Naive B cell (primary cell): Measurements from ENCODE around the gene FAM193B. TPM values are rescaled to one million over a fixed set of nuclear protein-coding genes. Genes with fewer than 3 reads are reported as not detected.

Source experiments
- ATAC-seq, 2 donors: fragments of 150-1000 bp; cut with Tn5 transposase; 2 replicates each; pipeline ENCODE4 v1.10.0; 2021; ENCODE audit warnings: low read depth in 2 of 2, mild to moderate bottlenecking in 2 of 2, moderate library complexity in 2 of 2
- DNase-seq: peaks from one replicate; pipeline ENCODE4 v3.0.0; 2022
- H3K27ac Mint-ChIP-seq, 6 donors: one replicate each; pipeline ENCODE4 v1.8.0; 2020 to 2022; ENCODE audit warnings: mild to moderate bottlenecking in 6 of 6, mixed read lengths in 6 of 6, moderate library complexity in 5 of 6, inconsistent platforms in 2 of 6
- H3K27me3 Mint-ChIP-seq, 3 donors: one replicate each; pipeline ENCODE4 v1.8.0; 2021 to 2022; ENCODE audit warnings: mixed read lengths in 3 of 3, mild to moderate bottlenecking in 1 of 3
- H3K36me3 Mint-ChIP-seq, 2 donors: one replicate each; pipeline ENCODE4 v1.8.0; 2020 to 2022; ENCODE audit warnings: mixed read lengths in 2 of 2, inconsistent platforms in 1 of 2, mild to moderate bottlenecking in 1 of 2
- H3K4me1 Mint-ChIP-seq, 3 donors: one replicate each; pipeline ENCODE4 v1.8.0; 2020 to 2022; ENCODE audit warnings: mixed read lengths in 3 of 3, inconsistent platforms in 1 of 3, mild to moderate bottlenecking in 1 of 3, moderate library complexity in 1 of 3
- H3K4me3 Mint-ChIP-seq, 8 donors: one replicate each; pipeline ENCODE4 v1.8.0; 2020 to 2022; ENCODE audit warnings: mild to moderate bottlenecking in 8 of 8, mixed read lengths in 8 of 8, moderate library complexity in 8 of 8, inconsistent platforms in 2 of 8
- H3K9me3 Mint-ChIP-seq, 7 donors: one replicate each; pipeline ENCODE4 v1.8.0; 2020 to 2022; ENCODE audit warnings: mixed read lengths in 7 of 7, mild to moderate bottlenecking in 5 of 7, inconsistent platforms in 2 of 7, moderate library complexity in 1 of 7
- polyA plus RNA-seq, 6 donors: library from polyadenylated mRNA; unstranded; fragments of 300-500 nt; fragmentation: Illumina TruSeq; gene quantifications; one replicate each; pipeline ENCODE4 v1.2.3, GENCODE V29; 2021; ENCODE audit warnings: low read depth in 6 of 6

Gene FAM193B
- polyA plus RNA-seq, 6 donors from 2014 or later: 2.9 to 6.8 (median 4.6) TPM

DNA sequence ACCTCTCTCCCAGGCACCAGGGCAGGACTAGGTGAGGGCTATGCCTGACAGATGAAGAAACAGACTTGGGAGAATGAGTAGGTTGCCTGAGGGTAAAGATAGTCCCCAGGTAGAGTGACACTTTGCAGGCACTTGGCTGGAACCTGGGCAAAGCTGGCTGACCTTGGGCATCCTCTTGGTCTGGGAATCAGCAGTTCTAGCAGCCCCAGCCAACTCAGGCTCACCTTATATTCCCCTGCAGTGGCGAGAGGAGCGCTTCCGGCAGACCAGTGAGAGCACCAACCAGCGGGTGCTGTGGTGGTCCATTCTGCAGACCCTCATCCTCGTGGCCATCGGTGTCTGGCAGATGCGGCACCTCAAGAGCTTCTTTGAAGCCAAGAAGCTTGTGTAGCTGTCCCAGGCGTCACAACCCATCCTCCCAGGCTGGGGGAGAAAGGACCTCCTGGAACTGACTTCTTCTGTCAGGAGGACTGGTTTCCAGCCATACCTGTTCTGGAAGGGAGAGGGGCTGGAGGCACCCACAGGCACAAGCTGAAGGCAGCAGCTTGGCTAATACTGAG is 40.7 kb upstream of the FAM193B start:
- Mint-ChIP-seq H3K4me1 (peaks cover 31 to 35% (median 32%) of the 10 kb centered on the region in 3 donors), H3K27me3 (peaks cover 0 to 9% (median 6%) of the 10 kb centered on the region in 3 donors), H3K36me3 (peaks cover 3 to 23% of the 10 kb centered on the region in 2 donors), H3K9me3 (no peaks in the 10 kb centered on the region), H3K27ac (peak overlapping the region in 1 of 6 donors; percentile 24), H3K4me3 (peak overlapping the region in 1 of 8 donors; percentile 88)
- no peak for DNase-seq
- ATAC-seq: no peak

GRCh38 chr5:177594071-177594470 is 39.7 kb upstream of the FAM193B start:
- ATAC-seq: no peak
- Mint-ChIP-seq H3K4me1 (peaks cover 27 to 35% (median 29%) of the 10 kb centered on the region in 3 donors), H3K27me3 (peaks cover 0 to 17% (median 15%) of the 10 kb centered on the region in 3 donors), H3K9me3 (no peaks in the 10 kb centered on the region), H3K27ac (peak overlapping the region in 1 of 6 donors; percentile 21), H3K4me3 (peak overlapping the region in 4 of 8 donors; percentile 9 to 93 (median 64)), H3K36me3 (peaks cover 3 to 23% of the 10 kb centered on the region in 2 donors)
- no peak for DNase-seq

DNA sequence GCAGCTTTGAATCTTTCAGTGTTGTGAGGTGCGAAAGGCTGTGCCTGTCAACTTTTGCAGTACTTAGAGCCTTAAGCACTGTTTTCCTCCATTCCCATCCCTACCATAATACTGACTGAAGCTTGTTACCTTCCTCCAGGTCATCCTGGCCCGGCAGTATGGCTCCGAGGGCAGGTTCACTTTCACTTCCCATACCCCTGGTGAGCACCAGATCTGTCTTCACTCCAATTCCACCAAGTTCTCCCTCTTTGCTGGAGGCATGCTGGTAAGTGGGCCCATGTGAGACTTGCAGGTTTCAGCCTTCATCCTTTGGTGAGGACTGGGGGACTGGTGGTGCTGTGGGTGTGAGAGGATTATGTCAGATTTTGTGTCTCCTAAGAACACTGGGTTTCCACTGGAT is 39.1 kb upstream of the FAM193B start:
- H3K9me3 Mint-ChIP-seq: no peaks in the 10 kb centered on the region
- DNase-seq: no peak
- peak overlapping the region in 7 of 8 donors; percentile 16 to 99 (median 92) for H3K4me3 Mint-ChIP-seq
- no peak for ATAC-seq
- peaks cover 0 to 20% (median 15%) of the 10 kb centered on the region in 3 donors for H3K27me3 Mint-ChIP-seq
- peaks cover 3 to 23% of the 10 kb centered on the region in 2 donors for H3K36me3 Mint-ChIP-seq
- peak overlapping the region in 2 of 6 donors; percentile 47 to 60 for H3K27ac Mint-ChIP-seq
- H3K4me1 Mint-ChIP-seq: peaks cover 23 to 32% (median 23%) of the 10 kb centered on the region in 3 donors

DNA sequence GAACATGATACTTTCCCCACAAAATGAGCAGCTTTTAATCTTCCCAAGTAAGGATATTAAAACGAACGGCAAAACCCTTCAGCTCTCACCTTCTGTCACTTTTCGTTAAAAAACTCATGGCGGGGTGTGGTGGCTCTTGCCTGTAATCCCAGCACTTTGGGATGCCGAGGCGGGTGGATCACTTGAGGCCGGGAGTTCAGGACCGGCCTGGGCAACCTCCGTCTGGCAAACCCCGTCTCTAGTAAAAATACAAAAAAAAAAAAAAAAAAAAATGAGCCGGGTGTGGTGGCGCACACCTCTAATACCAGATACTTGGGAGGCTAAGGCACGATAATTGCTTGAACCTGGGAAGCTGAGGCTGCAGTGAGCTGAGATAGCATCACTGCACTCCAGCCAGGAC is 38.5 kb upstream of the FAM193B start:
- Mint-ChIP-seq H3K27me3 (peaks cover 0 to 26% (median 15%) of the 10 kb centered on the region in 3 donors), H3K27ac (peak overlapping the region in 4 of 6 donors; percentile 63 to 99 (median 96)), H3K4me1 (peaks cover 19 to 31% (median 22%) of the 10 kb centered on the region in 3 donors), H3K9me3 (no peaks in the 10 kb centered on the region), H3K36me3 (peaks cover 3 to 23% of the 10 kb centered on the region in 2 donors), H3K4me3 (peak overlapping the region; percentile 88 to 99 (median 95))
- no peak for DNase-seq
- ATAC-seq: no peak

DNA sequence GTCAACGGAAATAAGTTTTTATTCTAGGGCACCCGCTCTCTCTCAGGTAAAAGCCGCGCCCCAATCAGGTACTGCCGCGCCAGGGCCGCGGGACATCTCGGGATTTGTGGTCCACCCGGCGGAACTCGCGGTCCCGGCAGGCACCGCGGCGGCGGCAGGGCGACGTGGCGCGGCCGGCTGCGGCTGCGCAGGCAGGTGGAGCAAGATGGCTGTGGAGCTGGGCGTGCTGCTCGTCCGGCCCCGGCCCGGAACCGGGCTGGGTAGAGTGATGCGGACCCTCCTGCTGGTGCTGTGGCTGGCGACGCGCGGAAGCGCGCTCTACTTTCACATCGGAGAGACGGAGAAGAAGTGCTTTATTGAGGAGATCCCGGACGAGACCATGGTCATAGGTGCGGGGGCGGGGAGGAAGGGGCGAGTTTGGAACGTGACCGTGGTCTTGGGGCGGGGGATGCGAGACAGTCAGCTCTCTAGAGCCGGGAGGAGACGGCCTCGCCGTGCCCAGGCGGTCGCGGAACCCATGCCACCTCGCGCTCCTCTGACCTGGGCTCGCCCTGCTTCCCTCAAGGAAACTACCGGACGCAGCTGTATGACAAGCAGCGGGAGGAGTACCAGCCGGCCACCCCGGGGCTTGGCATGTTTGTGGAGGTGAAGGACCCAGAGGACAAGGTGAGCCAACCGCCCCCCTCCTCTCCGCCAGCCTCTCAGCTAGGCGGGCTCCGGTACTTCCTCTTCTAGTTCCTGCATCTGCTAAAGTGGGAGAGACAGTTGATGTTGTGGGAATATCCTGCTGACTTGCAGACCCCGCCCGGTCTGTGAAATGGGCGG is 37.9 kb upstream of the FAM193B start, which contains the start of gene TMED9:
Gene TMED9 (plus strand): TSS at position 194 of the 825 bp plus-strand sequence. CDS start 12 bp downstream, at position 206.
- H3K27me3 Mint-ChIP-seq: peaks cover 0 to 27% (median 15%) of the 10 kb centered on the region in 3 donors
- peaks cover 19 to 28% (median 22%) of the 10 kb centered on the region in 3 donors for H3K4me1 Mint-ChIP-seq
- H3K4me3 Mint-ChIP-seq: peak within 1 kb of the TSS; percentile 88 to 99 (median 95)
- H3K36me3 Mint-ChIP-seq: peaks cover 3 to 23% of the 10 kb centered on the region in 2 donors
- ATAC-seq (peak; percentile 96), DNase-seq (peak; percentile 90)
- H3K9me3 Mint-ChIP-seq: no peaks in the 10 kb centered on the region
- H3K27ac Mint-ChIP-seq: peak within 1 kb of the TSS; percentile 90 to 99 (median 96)

DNA sequence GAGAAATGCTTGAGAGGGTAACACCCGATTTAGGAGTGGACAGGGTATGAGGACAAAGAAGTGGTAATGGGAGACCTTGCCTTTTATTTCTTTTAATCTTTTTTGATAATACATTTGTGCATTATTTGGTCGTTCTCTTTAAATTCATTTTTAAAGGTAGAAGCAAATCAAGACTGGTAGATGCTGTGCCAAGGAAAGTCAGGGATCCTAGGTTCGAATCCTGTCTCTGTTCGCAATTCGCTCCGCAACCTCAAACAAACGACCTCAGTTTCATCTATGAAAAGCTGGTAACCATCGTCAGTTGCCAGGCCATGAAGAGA is 37.3 kb upstream of the FAM193B start:
- peaks cover 0 to 27% (median 15%) of the 10 kb centered on the region in 3 donors for H3K27me3 Mint-ChIP-seq
- peaks cover 21 to 32% (median 24%) of the 10 kb centered on the region in 3 donors for H3K4me1 Mint-ChIP-seq
- DNase-seq (no peak), ATAC-seq (no peak)
- peaks cover 3 to 23% of the 10 kb centered on the region in 2 donors for H3K36me3 Mint-ChIP-seq
- H3K9me3 Mint-ChIP-seq: no peaks in the 10 kb centered on the region
- H3K4me3 Mint-ChIP-seq: peak overlapping the region; percentile 88 to 99 (median 95)
- H3K27ac Mint-ChIP-seq: peak overlapping the region; percentile 39 to 95 (median 84)

DNA sequence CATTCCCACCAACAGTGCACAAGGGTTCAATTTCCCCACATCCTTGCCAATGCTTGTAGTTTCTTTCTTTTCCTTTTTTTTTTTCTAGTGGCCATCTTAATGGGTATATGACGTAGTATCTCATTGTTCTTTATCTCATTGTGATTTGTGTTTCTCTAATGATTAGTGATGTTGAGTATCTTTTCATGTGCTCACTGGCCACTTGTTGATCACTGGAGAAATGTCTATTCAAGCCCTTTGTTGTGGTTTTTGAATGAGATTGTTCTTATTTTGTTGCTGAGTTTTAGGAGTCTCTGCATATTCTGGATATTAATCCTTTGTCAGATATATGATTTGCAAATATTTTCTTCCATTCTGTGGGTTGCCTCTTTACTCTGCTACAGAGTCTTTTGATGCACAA is 36.0 kb upstream of the FAM193B start:
- Mint-ChIP-seq H3K27me3 (peaks cover 0 to 30% (median 15%) of the 10 kb centered on the region in 3 donors), H3K4me3 (peak overlapping the region in 2 of 8 donors; percentile 2 to 88), H3K27ac (no peak overlapping the region), H3K4me1 (peaks cover 25 to 39% (median 27%) of the 10 kb centered on the region in 3 donors), H3K9me3 (no peaks in the 10 kb centered on the region), H3K36me3 (peaks cover 0 to 16% of the 10 kb centered on the region in 2 donors)
- no peak for DNase-seq
- ATAC-seq: no peak

- H3K27me3 Mint-ChIP-seq: peaks cover 7 to 42% (median 31%) of the 10 kb centered on the region in 3 donors
- H3K4me3 Mint-ChIP-seq: peak overlapping the region in 1 of 8 donors; percentile 58
Observed at GRCh38 chr5:177588413-177588909, 34.1 kb upstream of the FAM193B start.

GRCh38 chr5:177578316-177578715 is 24.0 kb upstream of the FAM193B start:
- no peaks in the 10 kb centered on the region for H3K36me3 Mint-ChIP-seq
- H3K27me3 Mint-ChIP-seq: peaks cover 5 to 12% (median 7%) of the 10 kb centered on the region in 3 donors
- no peak overlapping the region for H3K4me3 Mint-ChIP-seq
- no peaks in the 10 kb centered on the region for H3K9me3 Mint-ChIP-seq
- DNase-seq (no peak), ATAC-seq (no peak)
- H3K27ac Mint-ChIP-seq: no peak overlapping the region
- no peaks in the 10 kb centered on the region for H3K4me1 Mint-ChIP-seq

More at GRCh38 chr5:177588413-177588909, 34.1 kb upstream of the FAM193B start:
- ATAC-seq: no peak
- H3K9me3 Mint-ChIP-seq: no peaks in the 10 kb centered on the region
- no peak for DNase-seq
- H3K27ac Mint-ChIP-seq: no peak overlapping the region
- peaks cover 19 to 33% (median 23%) of the 10 kb centered on the region in 3 donors for H3K4me1 Mint-ChIP-seq
- H3K36me3 Mint-ChIP-seq: peaks cover 0 to 8% of the 10 kb centered on the region in 2 donors

DNA sequence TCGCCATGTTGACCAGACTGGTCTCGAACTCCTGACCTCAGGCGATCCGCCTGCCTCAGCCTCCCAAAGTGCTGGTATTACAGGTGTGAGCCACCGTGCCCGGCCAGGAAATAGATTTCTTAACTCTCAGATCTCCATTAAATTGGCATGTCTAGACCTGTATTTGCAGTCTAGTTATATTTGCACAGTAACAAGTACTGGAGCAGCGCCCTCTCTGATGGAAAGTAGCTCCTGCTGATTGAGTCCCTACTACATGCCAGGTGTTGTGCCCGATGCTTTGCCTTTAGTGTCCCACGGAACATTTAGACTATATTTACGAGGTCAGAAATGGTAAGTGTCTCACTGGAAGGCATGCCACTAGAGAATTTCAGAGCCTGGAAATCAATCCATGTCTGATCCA is 21.8 kb upstream of the FAM193B start:
- Mint-ChIP-seq H3K27ac (no peak overlapping the region), H3K4me1 (no peaks in the 10 kb centered on the region), H3K27me3 (peaks cover 0 to 12% (median 5%) of the 10 kb centered on the region in 3 donors), H3K4me3 (no peak overlapping the region), H3K9me3 (peaks cover 0 to 2% (median 0%) of the 10 kb centered on the region in 7 donors), H3K36me3 (no peaks in the 10 kb centered on the region)
- no peak for ATAC-seq
- no peak for DNase-seq

- Mint-ChIP-seq H3K27ac (no peak overlapping the region), H3K9me3 (peaks cover 0 to 2% (median 0%) of the 10 kb centered on the region in 7 donors), H3K4me1 (no peaks in the 10 kb centered on the region), H3K27me3 (peaks cover 0 to 11% (median 4%) of the 10 kb centered on the region in 3 donors), H3K36me3 (no peaks in the 10 kb centered on the region), H3K4me3 (peak overlapping the region in 1 of 8 donors; percentile 63)
- ATAC-seq: no peak
- no peak for DNase-seq
Observed at GRCh38 chr5:177575488-177575887, 21.1 kb upstream of the FAM193B start.

DNA sequence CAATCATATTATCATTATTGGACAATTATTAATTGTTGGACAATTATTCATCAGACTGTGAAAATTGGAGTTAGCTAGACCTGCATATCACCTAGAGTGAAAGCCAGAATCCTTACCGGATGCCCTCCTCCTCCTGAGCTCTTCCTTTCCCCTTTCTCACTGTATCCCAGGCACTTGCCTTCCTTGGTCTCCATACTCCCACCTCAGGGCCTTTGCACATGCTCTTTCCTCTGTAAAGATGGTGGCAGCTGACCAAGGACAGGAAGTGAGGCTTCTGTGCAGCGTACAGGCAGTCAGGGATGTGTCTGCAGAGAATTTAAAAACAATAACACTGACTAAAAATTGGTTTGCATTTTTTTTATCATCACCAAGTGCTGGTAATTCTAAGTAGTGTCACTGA is 15.5 kb upstream of the FAM193B start:
- H3K4me3 Mint-ChIP-seq: no peak overlapping the region
- no peak overlapping the region for H3K27ac Mint-ChIP-seq
- no peaks in the 10 kb centered on the region for H3K36me3 Mint-ChIP-seq
- no peaks in the 10 kb centered on the region for H3K4me1 Mint-ChIP-seq
- H3K27me3 Mint-ChIP-seq: peaks cover 7 to 35% (median 22%) of the 10 kb centered on the region in 3 donors
- H3K9me3 Mint-ChIP-seq: peaks cover 0 to 2% (median 0%) of the 10 kb centered on the region in 7 donors
- ATAC-seq (no peak), DNase-seq (no peak)

GRCh38 chr5:177568326-177568725 is 14.0 kb upstream of the FAM193B start:
- Mint-ChIP-seq H3K4me1 (no peaks in the 10 kb centered on the region), H3K27ac (no peak overlapping the region), H3K4me3 (no peak overlapping the region), H3K36me3 (no peaks in the 10 kb centered on the region), H3K27me3 (peaks cover 7 to 32% (median 22%) of the 10 kb centered on the region in 3 donors), H3K9me3 (peaks cover 0 to 2% (median 0%) of the 10 kb centered on the region in 7 donors)
- no peak for ATAC-seq
- DNase-seq: no peak
